Measurements from ENCODE around the gene FN1. TPM values are rescaled to one million over a fixed set of nuclear protein-coding genes. Genes with fewer than 3 reads are reported as not detected.
"Not testable (repeated sequence)": the region's sequence is repeated elsewhere in the genome, so short reads cannot be mapped to it uniquely, and the experiment has no call there.

Gene FN1
- total RNA-seq, 1 experiment from 2014 or later: 133 TPM

DNA sequence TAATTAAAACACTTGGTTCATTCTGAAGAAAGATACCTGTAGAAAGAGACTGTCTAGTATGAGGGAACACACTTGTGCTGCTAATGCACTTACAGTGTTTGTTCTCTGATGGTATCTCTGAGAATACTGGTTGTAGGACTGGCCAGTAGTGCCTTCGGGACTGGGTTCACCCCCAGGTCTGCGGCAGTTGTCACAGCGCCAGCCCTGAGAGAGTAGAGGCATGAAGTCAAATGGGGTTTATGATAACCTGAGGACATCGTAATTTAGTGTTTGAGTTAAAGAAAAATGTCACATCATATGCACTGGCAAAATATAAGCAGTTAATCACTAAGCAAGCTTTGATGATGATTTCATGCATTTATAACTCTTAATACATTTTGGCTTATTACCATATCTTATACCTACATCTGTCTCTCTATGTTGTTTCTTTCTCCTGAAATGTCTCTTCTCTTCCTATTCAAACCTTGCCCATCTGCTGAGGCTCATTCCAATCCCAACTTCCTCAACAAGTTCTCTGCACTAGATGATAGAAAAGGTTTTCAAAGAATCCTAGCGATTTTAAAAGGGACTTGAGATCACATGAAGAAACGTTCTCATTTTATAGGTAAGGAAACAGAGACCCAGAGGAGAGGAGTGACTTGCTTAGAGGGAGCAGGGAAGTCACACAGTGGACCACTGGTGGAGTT, 73.8 kb downstream of the FN1 start:
- CTCF ChIA-PET: no interaction called here

DNA sequence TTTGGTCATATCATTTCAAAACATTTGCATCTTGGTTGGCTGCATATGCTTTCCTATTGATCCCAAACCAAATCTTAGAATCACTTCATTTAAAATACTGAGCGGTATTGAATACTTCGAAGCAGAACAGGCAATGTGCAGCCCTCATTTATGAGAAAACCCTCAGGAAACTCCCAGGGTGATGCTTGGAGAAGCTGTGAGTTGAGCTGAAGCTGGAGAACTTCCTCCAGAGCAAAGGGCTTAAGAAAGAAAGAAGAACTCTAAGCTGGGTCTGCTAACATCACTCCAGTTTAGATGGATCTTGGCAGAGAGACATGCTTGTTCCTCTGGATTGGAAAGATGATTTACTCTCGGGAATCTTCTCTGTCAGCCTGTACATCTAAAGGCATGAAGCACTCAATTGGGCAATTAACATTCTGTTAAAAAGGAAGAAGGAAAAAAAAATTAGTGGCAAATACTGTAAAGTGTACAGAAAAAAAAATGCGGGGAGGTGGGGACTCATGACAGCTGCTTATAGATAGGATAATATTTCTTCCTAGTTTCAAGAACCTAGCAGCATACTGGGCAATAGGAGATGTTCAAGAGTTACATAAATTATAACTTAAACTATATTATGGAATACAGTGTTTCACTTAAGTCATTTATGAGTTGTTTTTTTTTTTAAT, 74.5 kb downstream of the FN1 start:
- Mint-ChIP-seq H3K9me3 (ENCODE audit: low read depth, unreplicated experiment) (no peaks in the 10 kb centered on the region), H3K27me3 (ENCODE audit: unreplicated experiment) (no peaks in the 10 kb centered on the region), H3K27ac (ENCODE audit: unreplicated experiment) (no peak overlapping the region), H3K4me1 (ENCODE audit: low read depth, unreplicated experiment) (no peaks in the 10 kb centered on the region), H3K4me3 (ENCODE audit: low read depth, unreplicated experiment) (no peak overlapping the region), H3K36me3 (ENCODE audit: insufficient read depth, unreplicated experiment) (peaks cover 17% of the 10 kb centered on the region)
- TF ChIP-seq, protein P1, sequence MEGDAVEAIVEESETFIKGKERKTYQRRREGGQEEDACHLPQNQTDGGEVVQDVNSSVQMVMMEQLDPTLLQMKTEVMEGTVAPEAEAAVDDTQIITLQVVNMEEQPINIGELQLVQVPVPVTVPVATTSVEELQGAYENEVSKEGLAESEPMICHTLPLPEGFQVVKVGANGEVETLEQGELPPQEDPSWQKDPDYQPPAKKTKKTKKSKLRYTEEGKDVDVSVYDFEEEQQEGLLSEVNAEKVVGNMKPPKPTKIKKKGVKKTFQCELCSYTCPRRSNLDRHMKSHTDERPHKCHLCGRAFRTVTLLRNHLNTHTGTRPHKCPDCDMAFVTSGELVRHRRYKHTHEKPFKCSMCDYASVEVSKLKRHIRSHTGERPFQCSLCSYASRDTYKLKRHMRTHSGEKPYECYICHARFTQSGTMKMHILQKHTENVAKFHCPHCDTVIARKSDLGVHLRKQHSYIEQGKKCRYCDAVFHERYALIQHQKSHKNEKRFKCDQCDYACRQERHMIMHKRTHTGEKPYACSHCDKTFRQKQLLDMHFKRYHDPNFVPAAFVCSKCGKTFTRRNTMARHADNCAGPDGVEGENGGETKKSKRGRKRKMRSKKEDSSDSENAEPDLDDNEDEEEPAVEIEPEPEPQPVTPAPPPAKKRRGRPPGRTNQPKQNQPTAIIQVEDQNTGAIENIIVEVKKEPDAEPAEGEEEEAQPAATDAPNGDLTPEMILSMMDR (IDR thresholded peaks at IDR 0.05; ENCODE audit: unreplicated experiment): no peak
- CTCF ChIA-PET: no interaction called here
- DNase-seq: no peak
- BruUV-seq (replicated peaks): TSS peak; percentile 86
- intact Hi-C loops (cut with micrococcal nuclease; ENCODE audit: unreplicated experiment): no loop called here

More for the DNA sequence above, 73.8 kb downstream of the FN1 start:
- no peak for DNase-seq
- Mint-ChIP-seq H3K36me3 (ENCODE audit: insufficient read depth, unreplicated experiment) (peaks cover 17% of the 10 kb centered on the region), H3K27me3 (ENCODE audit: unreplicated experiment) (no peaks in the 10 kb centered on the region), H3K4me1 (ENCODE audit: low read depth, unreplicated experiment) (no peaks in the 10 kb centered on the region), H3K9me3 (ENCODE audit: low read depth, unreplicated experiment) (no peaks in the 10 kb centered on the region), H3K27ac (ENCODE audit: unreplicated experiment) (no peak overlapping the region), H3K4me3 (ENCODE audit: low read depth, unreplicated experiment) (no peak overlapping the region)
- no TSS peak for BruUV-seq (replicated peaks)
- intact Hi-C loops (cut with micrococcal nuclease; ENCODE audit: unreplicated experiment): no loop called here
- TF ChIP-seq, protein P1 (IDR thresholded peaks at IDR 0.05; ENCODE audit: unreplicated experiment): no peak

DNA sequence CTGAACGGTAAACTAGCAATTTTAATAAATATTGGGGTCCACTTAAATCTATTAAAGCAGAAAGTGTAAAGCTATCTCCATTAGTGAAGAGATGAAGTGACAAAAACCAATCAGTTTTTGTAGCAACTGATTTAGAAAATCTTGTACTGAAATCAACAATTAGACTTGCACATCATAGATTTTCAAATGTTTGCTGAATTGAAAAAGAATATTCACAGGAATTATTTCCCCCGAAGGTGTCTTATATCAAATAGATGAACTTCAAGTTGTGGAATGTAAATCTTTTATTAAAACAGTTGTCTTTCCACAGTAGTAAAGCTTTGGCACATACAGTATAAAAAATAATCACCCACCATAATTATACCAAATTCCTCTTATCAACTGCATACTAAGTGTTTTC, 75.3 kb downstream of the FN1 start:
- DNase-seq: no peak
- CTCF ChIA-PET: no interaction called here
- Mint-ChIP-seq H3K4me1 (ENCODE audit: low read depth, unreplicated experiment) (no peaks in the 10 kb centered on the region), H3K4me3 (ENCODE audit: low read depth, unreplicated experiment) (no peak overlapping the region), H3K27me3 (ENCODE audit: unreplicated experiment) (no peaks in the 10 kb centered on the region), H3K9me3 (ENCODE audit: low read depth, unreplicated experiment) (no peaks in the 10 kb centered on the region), H3K27ac (ENCODE audit: unreplicated experiment) (no peak overlapping the region), H3K36me3 (ENCODE audit: insufficient read depth, unreplicated experiment) (peaks cover 17% of the 10 kb centered on the region)
- no TSS peak for BruUV-seq (replicated peaks)
- intact Hi-C loops (cut with micrococcal nuclease; ENCODE audit: unreplicated experiment): no loop called here
- TF ChIP-seq, protein P1 (IDR thresholded peaks at IDR 0.05; ENCODE audit: unreplicated experiment): no peak

DNA sequence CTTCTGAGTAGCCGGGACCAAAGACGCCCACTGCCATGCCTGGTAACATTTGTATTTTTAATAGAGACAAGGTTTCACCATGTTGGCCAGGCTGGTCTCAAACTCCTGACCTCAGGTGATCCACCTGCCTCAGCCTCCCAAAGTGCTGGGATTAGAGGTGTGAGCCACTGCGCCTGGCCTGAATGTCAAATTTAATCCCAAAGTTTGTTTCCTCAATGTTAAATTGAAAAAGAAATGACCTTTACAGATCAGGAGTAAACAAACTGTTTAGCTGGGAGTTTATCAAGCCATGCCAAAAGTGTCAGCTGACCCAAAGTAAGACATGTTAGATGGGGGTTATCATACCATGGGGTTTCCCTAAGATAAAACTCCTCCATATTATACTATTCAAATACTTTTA, 75.8 kb downstream of the FN1 start:
- CTCF ChIA-PET; intact Hi-C loops (cut with micrococcal nuclease; ENCODE audit: unreplicated experiment); H3K4me1 Mint-ChIP-seq (ENCODE audit: low read depth, unreplicated experiment); DNase-seq; H3K4me3 Mint-ChIP-seq (ENCODE audit: low read depth, unreplicated experiment); H3K27me3 Mint-ChIP-seq (ENCODE audit: unreplicated experiment); H3K9me3 Mint-ChIP-seq (ENCODE audit: low read depth, unreplicated experiment); BruUV-seq (replicated peaks); H3K27ac Mint-ChIP-seq (ENCODE audit: unreplicated experiment): not testable (repeated sequence)
- peaks cover 12% of the 10 kb centered on the region for H3K36me3 Mint-ChIP-seq (ENCODE audit: insufficient read depth, unreplicated experiment)

DNA sequence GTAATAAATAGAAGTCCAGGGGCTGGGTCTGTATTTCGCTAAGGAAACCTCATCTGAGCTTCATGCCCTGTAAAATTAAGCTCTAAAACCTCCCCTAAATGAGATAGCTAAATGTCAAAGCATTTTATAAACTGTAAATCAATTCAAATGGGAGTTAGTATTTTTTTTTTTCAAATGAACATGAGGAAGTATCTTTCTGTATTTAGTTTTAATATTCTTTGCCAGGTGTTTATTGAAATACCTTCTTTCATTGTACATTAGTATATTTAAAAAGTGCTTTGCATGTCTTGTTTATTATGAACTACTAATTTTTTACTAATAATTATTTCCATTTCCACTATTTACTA, 76.3 kb downstream of the FN1 start:
- BruUV-seq (replicated peaks): no TSS peak
- Mint-ChIP-seq H3K4me3 (ENCODE audit: low read depth, unreplicated experiment) (no peak overlapping the region), H3K36me3 (ENCODE audit: insufficient read depth, unreplicated experiment) (peaks cover 10% of the 10 kb centered on the region), H3K4me1 (ENCODE audit: low read depth, unreplicated experiment) (no peaks in the 10 kb centered on the region), H3K27me3 (ENCODE audit: unreplicated experiment) (no peaks in the 10 kb centered on the region), H3K9me3 (ENCODE audit: low read depth, unreplicated experiment) (no peaks in the 10 kb centered on the region), H3K27ac (ENCODE audit: unreplicated experiment) (no peak overlapping the region)
- TF ChIP-seq, protein P1 (IDR thresholded peaks at IDR 0.05; ENCODE audit: unreplicated experiment): no peak
- DNase-seq: no peak
- CTCF ChIA-PET: no interaction called here
- intact Hi-C loops (cut with micrococcal nuclease; ENCODE audit: unreplicated experiment): no loop called here
